H9 (cell line): ENCODE data around the gene DCANP1. TPM values are rescaled to one million over a fixed set of nuclear protein-coding genes. Genes with fewer than 3 reads are reported as not detected.
A peak's percentile ranks its signal among the peaks of the same experiment; 100 is the strongest.

Experiments
- DNase-seq: peaks from one replicate; pipeline ENCODE4 v3.0.0-alpha.2; 2017
- H2AFZ ChIP-seq: one replicate; pipeline ENCODE4 v1.6.1; 2013; ENCODE audit warnings: mild to moderate bottlenecking, low read length, control low read depth, moderate library complexity
- H2AK5ac ChIP-seq: 2 replicates; pipeline ENCODE4 v1.6.1; 2013; ENCODE audit warnings: low read length, control low read depth, mixed read lengths; ENCODE audit not compliant: insufficient read length
- H2BK120ac ChIP-seq: one replicate; pipeline ENCODE4 v1.6.1; 2013; ENCODE audit warnings: low read depth, mild to moderate bottlenecking, low read length, control low read depth, inconsistent platforms; ENCODE audit not compliant: poor library complexity, severe bottlenecking
- H2BK12ac ChIP-seq: 2 replicates; pipeline ENCODE4 v1.6.1; 2013; ENCODE audit warnings: low read length, control low read depth, mixed read lengths, low read depth; ENCODE audit not compliant: insufficient read length
- H2BK15ac ChIP-seq: 2 replicates; pipeline ENCODE4 v1.6.1; 2013; ENCODE audit warnings: low read depth, low read length, control low read depth
- H2BK20ac ChIP-seq: one replicate; pipeline ENCODE4 v1.6.1; 2013; ENCODE audit warnings: low read depth, mild to moderate bottlenecking, low read length, control low read depth, inconsistent platforms; ENCODE audit not compliant: poor library complexity, severe bottlenecking
- H2BK5ac ChIP-seq: 2 replicates; pipeline ENCODE4 v1.6.1; 2013; ENCODE audit warnings: low read length, control low read depth, mixed read lengths; ENCODE audit not compliant: insufficient read length
- H3K14ac ChIP-seq: 2 replicates; pipeline ENCODE4 v1.6.1; 2013; ENCODE audit warnings: low read length, control low read depth; ENCODE audit not compliant: insufficient read depth
- H3K18ac ChIP-seq: 2 replicates; pipeline ENCODE4 v1.6.1; 2013; ENCODE audit warnings: low read depth, mild to moderate bottlenecking, mixed read lengths, low read length, control low read depth; ENCODE audit not compliant: insufficient read length
- H3K23ac ChIP-seq: 2 replicates; pipeline ENCODE4 v1.6.1; 2013; ENCODE audit warnings: low read length, control low read depth, mixed read lengths, low read depth; ENCODE audit not compliant: insufficient read length
- H3K23me2 ChIP-seq: 2 replicates; pipeline ENCODE4 v1.6.1; 2013; ENCODE audit warnings: low read depth, mild to moderate bottlenecking, mixed read lengths, low read length, control low read depth; ENCODE audit not compliant: insufficient read length, poor library complexity, severe bottlenecking
- H3K27ac ChIP-seq: 2 replicates; pipeline ENCODE4 v1.5.1; 2013; ENCODE audit warnings: low read length, control low read depth, mixed read lengths, low read depth; ENCODE audit not compliant: insufficient read length
- H3K27me3 ChIP-seq: 2 replicates; pipeline ENCODE4 v1.6.1; 2013; ENCODE audit warnings: low read length, control low read depth, inconsistent platforms; ENCODE audit not compliant: insufficient read depth
- H3K4ac ChIP-seq: 2 replicates; pipeline ENCODE4 v1.6.1; 2013; ENCODE audit warnings: low read depth, mild to moderate bottlenecking, control low read depth, inconsistent platforms, low read length, moderate library complexity
- H3K4me1 ChIP-seq: 2 replicates; pipeline ENCODE4 v1.6.1; 2013; ENCODE audit warnings: low read length, control low read depth, inconsistent platforms; ENCODE audit not compliant: insufficient read depth
- H3K4me2 ChIP-seq: 2 replicates; pipeline ENCODE4 v1.6.1; 2013; ENCODE audit warnings: low read length, control low read depth, mixed read lengths; ENCODE audit not compliant: insufficient read length, insufficient read depth
- H3K56ac ChIP-seq: 2 replicates; pipeline ENCODE4 v1.6.1; 2013; ENCODE audit warnings: low read depth, mild to moderate bottlenecking, mixed read lengths, low read length, control low read depth; ENCODE audit not compliant: insufficient read length
- H3K79me1 ChIP-seq: 2 replicates; pipeline ENCODE4 v1.6.1; 2013; ENCODE audit warnings: low read depth, mild to moderate bottlenecking, moderate library complexity, low read length, control low read depth, inconsistent platforms; ENCODE audit not compliant: insufficient read depth, poor library complexity, severe bottlenecking
- H3K79me2 ChIP-seq: 2 replicates; pipeline ENCODE4 v1.6.1; 2013; ENCODE audit warnings: low read length, control low read depth, inconsistent platforms; ENCODE audit not compliant: insufficient read depth
- H3K9ac ChIP-seq: 2 replicates; pipeline ENCODE4 v1.6.1; 2013; ENCODE audit warnings: low read length, control low read depth, mixed read lengths; ENCODE audit not compliant: insufficient read length; ENCODE audit errors: extremely low read depth
- H3K9me3 ChIP-seq: one replicate; pipeline ENCODE4 v1.6.1; 2013; ENCODE audit warnings: low read depth, low read length, inconsistent platforms; ENCODE audit not compliant: control insufficient read depth
- H3T11ph ChIP-seq: one replicate; pipeline ENCODE4 v1.6.1; 2013; ENCODE audit warnings: mild to moderate bottlenecking, low read length, control low read depth, inconsistent platforms
- H4K20me1 ChIP-seq: one replicate; pipeline ENCODE4 v1.6.1; 2013; ENCODE audit not compliant: control insufficient read depth, insufficient read length, insufficient read depth
- H4K5ac ChIP-seq: 2 replicates; pipeline ENCODE4 v1.6.1; 2013; ENCODE audit warnings: low read depth, mild to moderate bottlenecking, mixed read lengths, low read length, control low read depth; ENCODE audit not compliant: insufficient read length
- H4K8ac ChIP-seq: replicated peaks from 2 replicates; pipeline ENCODE4 v1.6.1; 2013; ENCODE audit warnings: low read length, control low read depth, mixed read lengths, low read depth; ENCODE audit not compliant: insufficient read length
- H4K91ac ChIP-seq: 2 replicates; pipeline ENCODE4 v1.6.1; 2013; ENCODE audit warnings: low read depth, mild to moderate bottlenecking, moderate library complexity, mixed read lengths, low read length, control low read depth; ENCODE audit not compliant: insufficient read length
- H3K27ac Mint-ChIP-seq, 3 experiments: 2 replicates in 2 of 3; 3 replicates in 1 of 3; pipeline ENCODE4 v1.8.0; 2020 to 2021; ENCODE audit warnings: mixed read lengths in 3 of 3, mild to moderate bottlenecking in 1 of 3, moderate library complexity in 1 of 3
- H3K27me3 Mint-ChIP-seq: 2 replicates; pipeline ENCODE4 v1.8.0; 2021; ENCODE audit warnings: low read depth, mild to moderate bottlenecking, moderate library complexity, mixed read lengths
- H3K36me3 Mint-ChIP-seq, 3 experiments: 2 replicates in 2 of 3; 3 replicates in 1 of 3; pipeline ENCODE4 v1.8.0; 2020 to 2021; ENCODE audit warnings: low read depth in 3 of 3, mixed read lengths in 3 of 3; ENCODE audit not compliant: insufficient read depth in 1 of 3
- H3K4me1 Mint-ChIP-seq, 2 experiments: 2 replicates each; pipeline ENCODE4 v1.8.0; 2020; ENCODE audit warnings: mixed read lengths in 2 of 2
- H3K4me3 Mint-ChIP-seq, 2 experiments: 2 replicates in 1 of 2; 3 replicates in 1 of 2; pipeline ENCODE4 v1.8.0; 2020 to 2021; ENCODE audit warnings: mild to moderate bottlenecking in 2 of 2, mixed read lengths in 2 of 2, moderate library complexity in 1 of 2
- H3K9me3 Mint-ChIP-seq, 2 experiments: 2 replicates in 1 of 2; 3 replicates in 1 of 2; pipeline ENCODE4 v1.8.0; 2020; ENCODE audit warnings: mild to moderate bottlenecking in 2 of 2, mixed read lengths in 2 of 2, moderate library complexity in 1 of 2
- CTCF ChIP-seq: fragments of 200-600 bp; sonication (generic); conservative IDR thresholded peaks from 3 replicates; pipeline ENCODE4 v1.8.0; 2021; ENCODE audit warnings: antibody characterized with exemption, mild to moderate bottlenecking
- WGBS: extraction: QIAGEN DNeasy Blood & Tissue Kit; methylation state at CpG from one replicate; pipeline ENCODE4 v1.1.7; 2013; ENCODE audit warnings: missing lambda C conversion rate, low lambda C conversion rate, mixed read lengths; ENCODE audit not compliant: insufficient read length; ENCODE audit errors: extremely low coverage; 5-methylcytosine and 5-hydroxymethylcytosine counted together
- total RNA-seq: library from RNA; stranded (reverse); gene quantifications from 2 replicates; pipeline ENCODE4 v1.2.1, GENCODE V29; 2021

Gene DCANP1
- total RNA-seq, 1 experiment from 2014 or later: not detected

- Mint-ChIP-seq H3K4me3 (peak overlapping the region in 1 of 2 experiments; percentile 42; a peak in 2 of 5 replicates), H3K27me3 (no peaks in the 10 kb centered on the region), H3K4me1 (peaks cover 28 to 40% of the 10 kb centered on the region in 2 experiments), H3K9me3 (peaks cover 2 to 3% of the 10 kb centered on the region in 2 experiments; a peak in 1 of 5 replicates), H3K27ac (no peak overlapping the region), H3K36me3 (0 out of 7 replicates have a peak, but pooled peaks cover 0 to 2% (median 0%) of the 10 kb centered on the region in 3 experiments)
- Histone ChIP-seq H3K14ac (peak overlapping the region; percentile 1; the same call in 1 of the 2 replicates), H3K9me3 (no peaks in the 10 kb centered on the region), H2AFZ (no peak overlapping the region), H2BK120ac (no peak overlapping the region), H2BK12ac (no peak overlapping the region), H3K4me1 (no peaks in the 10 kb centered on the region), H2AK5ac (no peak overlapping the region), H2BK5ac (no peak overlapping the region), H2BK15ac (no peak overlapping the region), H3K79me2 (no peaks in the 10 kb centered on the region), H4K8ac (no peak overlapping the region), H3K56ac (no peak overlapping the region), H3K23me2 (peaks cover 11% of the 10 kb centered on the region), H3K79me1 (no peaks in the 10 kb centered on the region), H4K91ac (no peak overlapping the region), H3K4ac (no peak overlapping the region), H3K23ac (no peak overlapping the region), H3K4me2 (no peak overlapping the region), H3K18ac (no peak overlapping the region), H3K9ac (no peak overlapping the region), H3T11ph (no peak overlapping the region), H3K27me3 (peaks cover 56% of the 10 kb centered on the region), H2BK20ac (no peak overlapping the region), H3K27ac (no peak overlapping the region), H4K5ac (no peak overlapping the region), H4K20me1 (peaks cover 2% of the 10 kb centered on the region)
- peak; percentile 61 for DNase-seq
- no CpG with 5 or more reads among the region's 5 CpGs for WGBS
- TF ChIP-seq CTCF: no peak
Measured at GRCh38 chr5:135484674-135485086, 37.5 kb upstream of the DCANP1 start.
